Muscle of arm (tissue), 12 donors: Measurements from ENCODE around the gene ERC2. TPM values are rescaled to one million over a fixed set of nuclear protein-coding genes. Genes with fewer than 3 reads are reported as not detected.
"Not testable (repeated sequence)": the region's sequence is repeated elsewhere in the genome, so short reads cannot be mapped to it uniquely, and the experiment has no call there.

Experiments
- DNase-seq: peaks from one replicate; pipeline ENCODE4 v3.0.0-alpha.2; 2013
- polyA plus RNA-seq, 12 donors: library from polyadenylated mRNA; unstranded; fragments of 120-200 nt; gene quantifications; one replicate each; pipeline ENCODE4 v1.2.1, GENCODE V29; 2013; ENCODE audit not compliant: insufficient read length in 12 of 12

ERC2 gene
- polyA plus RNA-seq, 12 donors = 0.87 to 3.0 (median 1.8) TPM; not detected in 2

DNA sequence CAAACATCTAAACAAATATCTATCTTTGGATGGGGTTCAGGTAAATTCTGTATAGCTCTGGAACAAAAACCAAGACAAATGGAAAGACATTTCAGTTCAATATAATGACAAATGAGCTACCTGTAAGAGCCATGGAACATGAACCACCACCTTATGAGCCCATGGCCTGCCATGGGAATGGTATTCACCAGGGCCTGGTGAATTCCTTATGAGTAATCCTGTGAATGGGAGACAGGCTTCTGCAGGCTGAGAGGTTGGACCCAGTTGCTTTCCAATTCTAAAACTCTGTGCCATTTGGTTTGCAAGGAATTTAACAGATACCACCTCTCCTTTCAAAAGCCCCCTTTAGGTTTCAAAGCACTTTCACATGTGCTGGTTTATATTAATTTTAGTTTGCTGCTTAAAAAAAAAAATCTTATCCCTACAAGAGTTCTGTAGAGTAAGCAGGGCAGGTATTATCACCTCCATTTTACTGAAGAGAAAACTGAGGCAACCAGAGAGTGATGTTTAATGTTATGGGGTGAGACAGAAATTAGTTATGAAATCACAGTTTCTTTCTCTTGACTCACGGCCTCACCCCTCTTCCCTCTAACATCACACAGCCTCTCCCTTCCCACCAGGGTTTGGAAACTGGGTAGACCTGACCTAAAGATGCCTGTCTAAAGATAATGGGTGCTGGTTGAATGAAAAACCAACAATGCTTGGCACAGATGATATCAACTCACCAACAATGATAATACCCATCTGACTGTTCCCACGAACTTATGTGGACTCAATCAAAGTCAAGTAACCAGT is 583.6 kb downstream of the ERC2 start:
- DNase-seq = no peak

DNA sequence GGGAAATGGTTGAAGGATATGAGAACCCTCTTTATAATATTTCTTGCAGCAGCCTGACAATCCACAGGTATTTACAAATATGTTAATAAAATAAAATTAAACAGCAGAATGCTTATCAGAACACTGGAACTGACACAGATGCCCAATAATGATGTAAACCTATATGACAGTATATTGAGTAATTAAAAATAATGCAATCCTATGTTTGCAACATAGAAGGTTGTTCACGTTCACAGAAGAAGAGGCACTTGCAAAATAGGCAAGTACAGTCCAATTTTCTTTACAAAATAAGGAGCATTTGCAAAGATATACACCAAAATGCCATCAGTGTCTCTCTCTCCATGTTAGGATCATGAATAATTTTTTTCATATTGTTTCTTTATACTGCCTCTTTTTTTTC is 584.2 kb downstream of the ERC2 start:
- DNase-seq = no peak

DNA sequence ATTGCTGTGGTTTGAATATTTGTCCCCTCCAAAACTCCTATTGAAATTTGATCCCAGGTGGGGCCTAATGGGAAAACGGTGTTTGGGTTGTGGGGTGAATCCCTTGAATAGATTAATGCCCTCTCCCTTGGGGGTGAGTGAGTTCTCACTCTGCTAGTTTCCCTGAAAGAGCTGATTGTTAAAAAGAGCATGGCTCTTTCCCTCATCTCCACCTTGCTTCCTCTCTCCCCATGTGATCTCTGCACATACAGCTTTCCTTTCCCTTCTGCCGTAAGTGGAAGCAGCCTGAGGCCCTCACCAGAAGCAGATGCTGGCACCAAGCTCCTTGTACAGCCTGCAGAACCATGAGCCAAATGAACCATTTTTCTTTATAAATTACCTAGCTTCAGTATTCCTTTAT is 586.3 kb downstream of the ERC2 start:
- no peak for DNase-seq

DNA sequence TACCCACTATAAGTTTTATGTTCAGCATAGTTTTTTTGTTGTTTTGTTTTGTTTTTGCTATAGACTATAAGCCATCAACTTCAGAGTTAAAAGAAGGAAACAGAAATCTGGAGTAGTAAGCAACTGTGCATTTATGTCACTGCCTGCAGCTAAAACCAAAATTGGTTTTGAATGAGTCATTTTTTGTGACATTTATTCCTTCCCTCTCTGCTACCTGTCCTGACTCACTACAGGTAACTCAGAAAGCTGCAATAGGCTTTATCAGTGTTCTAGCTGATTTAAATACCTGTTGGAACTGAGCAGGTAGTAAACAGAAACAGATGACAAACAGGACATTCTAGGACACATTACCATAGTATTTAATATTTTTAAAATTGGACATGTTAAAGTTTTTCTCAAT is 587.9 kb downstream of the ERC2 start:
- DNase-seq = no peak

DNA sequence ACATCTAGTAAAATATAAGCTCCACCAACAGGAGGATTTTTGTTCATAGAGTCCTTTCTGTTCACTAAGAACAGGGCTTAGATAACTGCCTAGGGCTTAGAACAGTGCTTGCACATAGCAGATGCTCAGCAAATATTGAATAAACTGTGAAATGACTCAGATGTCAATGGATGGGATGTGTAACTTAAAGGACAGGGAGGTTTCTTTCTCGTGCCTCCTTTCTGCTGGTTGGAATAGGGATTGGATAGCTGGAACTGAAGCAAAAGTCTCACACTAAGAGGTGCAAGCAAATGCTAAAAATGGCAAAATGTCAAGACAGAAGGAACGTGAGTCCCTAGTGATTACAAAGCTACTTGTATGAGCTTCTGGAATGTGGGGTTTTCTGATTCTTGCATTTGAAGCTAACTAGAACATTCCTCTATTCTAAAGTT is 588.4 kb downstream of the ERC2 start:
- DNase-seq = no peak

DNA sequence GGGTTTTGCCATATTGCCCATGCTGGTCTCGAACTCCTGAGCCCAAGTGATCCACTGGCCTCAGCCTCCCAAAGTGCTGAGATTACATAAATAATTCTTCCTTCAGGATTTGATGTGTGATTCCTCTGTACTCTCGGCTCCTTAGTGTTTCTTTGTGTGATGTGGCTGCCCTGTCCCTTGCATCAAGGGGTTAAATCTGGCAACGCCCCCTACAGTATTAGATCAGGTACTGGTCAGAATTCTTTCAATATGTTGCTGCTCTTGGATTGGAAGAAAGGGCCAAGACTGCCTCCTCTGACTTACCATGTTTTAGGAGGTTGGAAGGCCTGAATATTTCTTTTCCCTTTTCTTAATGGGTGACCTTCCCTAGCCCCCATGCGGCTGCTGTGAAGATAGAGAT is 590.6 kb downstream of the ERC2 start:
- DNase-seq = no peak

DNA sequence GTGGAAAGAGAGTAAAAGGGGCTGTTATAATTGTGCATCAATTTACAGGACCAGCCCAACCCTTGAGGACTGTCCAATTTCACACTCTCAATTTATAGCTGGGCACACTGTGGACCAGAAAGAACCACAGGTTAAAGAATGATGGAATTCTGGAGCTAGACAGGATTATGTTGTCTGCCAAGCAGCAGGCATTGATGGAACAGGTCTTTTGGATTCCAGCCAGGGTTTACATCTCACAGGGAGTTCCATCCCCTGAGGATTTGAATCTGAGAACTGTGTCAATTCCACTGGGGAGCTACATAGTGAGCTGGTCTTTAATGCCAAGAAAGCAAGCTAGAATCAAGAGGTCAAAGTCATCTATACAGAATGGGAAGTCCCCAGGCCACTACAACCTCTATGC is 591.7 kb downstream of the ERC2 start:
- DNase-seq = no peak

DNA sequence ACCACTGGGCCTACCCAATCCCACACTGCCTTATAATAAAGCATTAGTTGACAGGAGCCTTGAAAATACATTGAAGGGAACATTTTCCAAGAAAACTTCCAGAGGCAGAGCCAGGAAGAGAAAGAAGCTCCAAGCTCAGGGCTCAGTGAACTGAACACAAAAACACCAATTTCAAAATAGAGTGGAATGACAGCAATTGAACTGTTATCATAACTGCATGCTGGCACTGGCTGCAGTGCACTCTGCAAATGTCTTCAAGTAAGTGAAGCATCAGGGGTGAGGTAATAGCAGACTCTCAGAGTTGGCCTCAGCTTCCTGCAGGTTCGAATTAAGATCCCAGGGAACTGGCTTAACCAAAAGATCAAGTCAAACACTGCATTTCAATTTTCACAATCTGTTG is 593.2 kb downstream of the ERC2 start:
- DNase-seq = peak; percentile 46

DNA sequence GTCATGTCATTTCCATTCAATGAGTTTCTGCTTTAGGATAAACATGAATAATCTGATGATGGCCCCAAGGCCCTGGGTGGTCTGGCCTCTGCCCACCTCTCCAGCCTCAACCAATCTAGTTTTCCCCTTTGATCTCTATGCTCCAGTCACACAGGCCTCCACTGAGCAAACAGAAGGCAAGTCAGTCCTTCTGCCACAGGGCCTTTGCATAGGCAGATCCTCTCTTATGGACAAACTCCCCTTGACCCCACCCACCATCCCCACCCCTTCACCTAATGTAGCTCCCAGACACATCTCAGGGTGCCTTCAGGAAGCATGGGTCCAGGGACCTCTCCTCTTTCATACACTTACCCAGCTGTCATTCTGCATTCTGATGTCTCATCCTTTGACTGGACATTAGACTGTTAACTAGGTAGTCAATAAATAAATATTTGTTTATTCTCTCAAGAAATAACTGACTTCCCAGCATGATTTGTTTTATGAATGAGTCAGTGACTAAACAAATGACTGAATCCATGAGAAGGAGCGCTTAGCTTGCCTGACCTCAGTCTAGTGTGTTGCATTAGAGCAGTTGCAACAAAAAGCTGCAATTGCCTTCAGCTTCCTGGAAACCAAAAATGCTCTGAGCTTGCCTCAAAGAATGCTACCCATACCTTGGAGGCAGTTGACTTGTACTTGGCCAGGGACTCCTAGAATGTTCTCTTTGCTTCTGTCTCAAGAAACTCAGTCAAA is 594.6 kb downstream of the ERC2 start:
- no peak for DNase-seq

DNA sequence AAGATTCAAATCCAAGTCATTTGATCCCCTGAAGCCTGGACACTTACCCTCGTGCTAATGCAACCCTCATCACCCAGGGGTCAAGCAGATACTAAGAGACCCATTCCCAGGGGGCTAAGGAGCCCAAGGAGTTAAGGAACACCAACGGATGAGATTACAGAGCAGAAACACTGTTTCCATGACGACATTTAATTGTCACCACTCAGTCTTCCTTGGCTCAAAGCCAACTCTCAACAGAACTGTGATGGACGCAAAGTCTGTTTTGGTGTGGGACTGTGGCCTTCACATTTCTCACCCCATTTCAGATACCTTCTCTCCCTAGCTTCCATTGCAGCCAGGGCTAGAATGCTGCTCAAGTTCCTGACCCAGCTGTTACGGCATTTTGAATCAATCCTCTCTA is 597.7 kb downstream of the ERC2 start:
- no peak for DNase-seq

DNA sequence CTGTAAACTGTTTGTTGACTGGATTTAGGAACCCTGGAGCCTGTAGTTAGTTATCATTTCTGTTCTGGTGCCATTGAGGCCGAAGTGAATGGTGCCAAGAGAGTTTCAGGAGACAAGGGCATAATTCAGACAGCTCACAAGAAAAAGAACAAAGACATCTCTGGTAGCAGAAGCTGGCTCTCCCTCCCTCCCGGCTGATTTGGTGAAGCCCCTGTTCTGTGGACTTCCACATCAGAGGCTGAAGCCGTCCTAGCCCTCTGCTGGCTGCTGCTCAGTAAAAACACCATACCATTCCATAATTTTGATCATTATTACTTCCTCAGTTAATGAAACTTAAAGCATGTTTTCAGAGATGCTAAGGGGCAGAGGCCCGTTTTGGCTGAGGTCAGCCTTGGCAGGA is 599.9 kb downstream of the ERC2 start:
- DNase-seq = no peak

DNA sequence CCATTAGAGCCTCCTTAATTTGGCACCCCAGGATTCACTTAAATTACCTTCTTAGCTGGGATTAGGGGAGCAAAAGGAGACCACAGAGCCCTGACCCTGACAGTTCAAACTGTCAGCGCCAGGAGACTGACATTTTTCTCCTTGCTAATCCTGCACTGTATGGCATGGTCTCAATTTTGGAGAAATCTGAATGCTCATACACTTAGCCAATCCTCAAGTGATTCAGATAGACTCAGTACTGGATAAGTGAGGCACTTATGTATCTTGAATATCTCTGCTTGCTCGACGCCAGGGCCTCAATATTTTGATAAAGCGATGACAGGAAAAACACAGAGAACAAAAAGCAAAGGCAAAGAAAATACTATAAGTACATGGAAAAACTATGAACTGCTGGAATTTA is 605.2 kb downstream of the ERC2 start:
- DNase-seq = no peak

DNA sequence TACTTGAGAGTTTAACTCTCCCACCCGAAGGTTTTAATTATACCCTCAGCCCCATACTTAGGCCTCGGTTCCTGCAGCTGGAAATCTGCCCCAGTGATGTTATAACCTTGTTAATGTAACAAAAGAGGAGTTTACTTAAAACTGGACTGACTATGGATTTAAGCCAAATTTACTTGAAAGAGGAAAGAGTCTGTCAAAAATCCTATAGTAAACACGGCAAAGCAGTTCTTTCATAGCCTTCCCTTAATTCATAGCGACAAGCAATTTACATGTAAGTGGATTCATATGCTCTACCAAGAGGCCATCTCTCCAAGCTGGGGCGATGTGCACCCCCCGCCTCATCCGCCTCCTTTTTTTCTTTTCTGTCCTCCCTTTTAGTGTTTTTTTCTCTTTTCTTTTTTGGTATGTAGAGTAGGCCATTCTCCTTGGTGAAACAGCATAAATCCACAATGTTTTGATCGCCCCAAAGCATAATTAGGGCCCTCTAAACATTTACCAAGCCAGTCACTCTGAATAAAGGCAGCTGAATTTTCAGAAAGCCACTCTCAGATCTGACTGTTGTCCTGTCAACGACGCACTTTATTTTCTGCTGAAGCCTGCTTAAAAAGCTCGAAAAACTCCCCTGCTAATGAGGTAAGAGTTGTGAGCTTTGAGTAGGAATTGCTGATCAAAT is 608.1 kb downstream of the ERC2 start:
- no peak for DNase-seq

DNA sequence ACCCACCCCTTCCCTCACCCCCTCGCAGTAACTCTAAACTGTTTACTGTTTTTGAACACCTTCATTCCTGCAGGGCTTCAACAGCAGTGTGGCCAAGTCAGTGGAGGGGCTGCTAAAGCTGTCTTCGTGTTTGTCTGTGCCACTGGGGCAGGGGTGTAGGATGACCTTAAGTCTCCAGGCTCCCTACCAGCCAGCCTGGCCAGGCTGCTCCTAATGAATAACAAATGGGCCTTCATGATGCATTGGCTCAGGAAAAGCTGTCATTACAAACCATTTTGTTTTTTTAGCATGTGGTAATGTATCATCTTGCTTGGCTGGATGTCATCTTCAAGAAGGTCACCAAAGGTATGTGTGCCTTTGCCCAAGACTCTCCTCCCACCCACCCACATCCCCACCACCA is 609.0 kb downstream of the ERC2 start:
- no peak for DNase-seq

DNA sequence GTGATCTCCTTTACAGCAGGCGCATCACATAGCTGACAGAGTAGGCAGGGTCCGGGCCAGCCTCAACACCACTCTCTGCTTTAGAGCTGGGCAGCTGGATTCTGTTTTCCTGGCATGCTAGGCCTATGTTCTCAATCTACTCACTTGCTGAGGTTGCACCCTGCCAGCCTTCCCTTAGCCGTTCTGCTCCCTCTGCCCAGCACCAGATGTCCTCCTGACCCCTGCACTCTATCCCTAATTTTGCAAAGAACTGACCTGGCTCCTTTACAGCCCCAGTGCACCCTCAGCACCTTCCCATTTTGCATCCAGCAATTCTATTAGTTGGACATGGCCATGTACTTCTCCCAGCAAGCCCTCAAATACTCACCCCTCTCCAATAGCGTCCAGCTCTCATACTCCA is 609.5 kb downstream of the ERC2 start:
- no peak for DNase-seq

DNA sequence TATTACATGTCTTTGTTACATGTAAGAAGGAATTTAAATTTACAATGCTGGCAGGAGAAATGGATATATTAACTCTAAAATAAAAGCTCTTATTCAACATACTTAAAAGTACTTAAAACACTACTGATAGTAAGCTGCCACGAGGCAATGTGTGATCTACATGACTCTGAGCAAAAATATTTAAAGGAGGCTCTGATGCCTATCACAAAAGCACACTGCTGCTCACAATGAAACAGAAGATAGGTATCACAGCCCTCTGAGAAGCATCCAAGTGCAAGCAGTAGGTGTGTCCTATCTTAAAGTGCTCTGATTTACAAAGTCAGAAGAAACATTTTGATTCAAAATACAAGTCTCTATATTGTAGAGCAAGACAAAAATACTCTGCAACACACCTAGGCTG is 610.0 kb downstream of the ERC2 start:
- DNase-seq = no peak

DNA sequence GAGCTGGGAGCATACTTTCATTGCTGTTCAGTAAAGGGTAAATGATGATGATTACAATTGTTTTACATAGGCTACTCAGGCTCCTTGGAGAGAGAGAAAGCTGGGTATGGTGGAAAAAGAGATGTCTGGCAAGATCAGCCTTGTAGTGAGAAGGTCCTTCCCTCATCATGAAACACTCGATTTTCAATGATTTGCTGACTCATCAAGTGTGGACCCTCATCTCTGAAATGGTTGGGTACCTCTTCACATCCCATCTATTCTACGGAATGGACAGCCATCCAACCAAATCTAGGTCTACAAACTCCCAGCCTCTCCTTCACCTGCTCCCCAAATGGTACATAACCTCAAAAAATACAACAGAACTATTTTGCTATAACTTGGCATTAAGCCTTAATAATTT is 610.6 kb downstream of the ERC2 start:
- DNase-seq = no peak

DNA sequence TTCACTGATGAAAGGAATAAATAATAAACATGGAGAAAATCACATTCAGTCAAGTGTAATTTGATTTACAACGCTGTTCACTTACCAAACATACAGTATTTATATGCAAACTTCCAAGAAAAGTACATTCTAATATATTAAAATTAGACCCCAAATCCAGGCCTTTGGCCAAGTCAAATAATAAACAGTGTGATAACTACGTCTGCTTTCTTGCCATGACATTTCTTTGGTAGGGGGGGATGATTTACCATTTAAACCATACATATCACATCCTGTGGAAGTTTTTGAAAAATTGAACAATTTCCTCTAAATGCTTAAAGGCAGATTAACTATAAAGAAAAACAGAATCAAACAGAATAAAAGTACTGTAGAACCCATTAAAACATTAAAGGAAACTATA is 613.0 kb downstream of the ERC2 start:
- no peak for DNase-seq

DNA sequence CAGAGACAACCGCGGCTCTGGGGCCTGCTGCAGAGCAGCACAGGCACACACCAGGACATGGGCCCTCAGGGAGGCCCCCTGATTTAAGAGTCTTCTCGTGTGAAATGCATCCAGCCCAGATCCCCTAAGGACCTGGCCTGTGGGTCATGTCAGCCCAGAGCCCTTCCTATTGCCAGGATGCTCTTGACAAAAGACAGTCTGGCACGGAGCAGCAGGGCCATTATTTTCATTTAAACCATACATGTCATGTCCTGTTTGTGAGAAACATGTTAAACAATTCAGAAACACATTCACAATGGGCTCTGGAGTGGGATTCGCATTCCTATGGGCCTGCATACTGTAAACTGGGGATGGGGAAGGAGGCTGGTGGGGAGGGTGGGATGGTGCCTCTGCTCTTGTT is 613.8 kb downstream of the ERC2 start:
- no peak for DNase-seq

DNA sequence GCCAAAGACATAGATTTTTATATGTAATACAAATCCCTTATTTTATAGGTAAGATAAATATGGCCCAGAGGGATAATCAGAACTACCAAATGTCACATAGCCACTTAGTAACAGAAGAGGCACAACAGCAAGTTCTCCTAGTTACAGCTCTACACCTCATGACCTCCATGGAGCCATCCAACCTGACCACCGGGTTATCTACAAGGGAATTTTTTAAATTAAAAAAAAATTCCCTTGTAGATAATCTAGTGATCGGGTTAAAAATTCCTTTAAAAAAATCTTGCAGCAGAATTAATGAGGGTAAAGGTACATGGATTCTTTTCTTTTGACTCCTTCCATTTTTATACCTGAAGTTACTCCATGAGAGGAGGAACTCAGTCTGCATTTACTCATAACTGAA is 615.9 kb downstream of the ERC2 start:
- DNase-seq = no peak

DNA sequence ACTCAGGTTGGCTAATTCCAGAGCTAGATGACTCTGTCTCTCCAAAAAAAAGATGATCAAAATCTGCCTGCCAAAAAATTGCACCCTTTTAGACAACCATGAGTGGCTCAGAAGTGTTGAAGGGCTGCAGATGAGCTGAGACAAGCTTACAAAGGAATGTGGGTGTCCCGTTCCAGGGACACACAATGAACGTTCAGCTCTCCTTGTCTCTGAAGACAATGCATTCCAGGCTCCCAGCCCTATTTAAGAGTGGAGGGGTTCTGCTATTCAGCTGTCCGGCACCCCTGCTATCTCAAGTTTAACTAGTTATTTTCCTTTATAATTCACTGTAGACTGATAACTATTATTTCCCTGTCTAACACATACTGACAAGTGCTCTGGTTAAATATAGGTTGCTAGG is 626.1 kb downstream of the ERC2 start:
- no peak for DNase-seq

DNA sequence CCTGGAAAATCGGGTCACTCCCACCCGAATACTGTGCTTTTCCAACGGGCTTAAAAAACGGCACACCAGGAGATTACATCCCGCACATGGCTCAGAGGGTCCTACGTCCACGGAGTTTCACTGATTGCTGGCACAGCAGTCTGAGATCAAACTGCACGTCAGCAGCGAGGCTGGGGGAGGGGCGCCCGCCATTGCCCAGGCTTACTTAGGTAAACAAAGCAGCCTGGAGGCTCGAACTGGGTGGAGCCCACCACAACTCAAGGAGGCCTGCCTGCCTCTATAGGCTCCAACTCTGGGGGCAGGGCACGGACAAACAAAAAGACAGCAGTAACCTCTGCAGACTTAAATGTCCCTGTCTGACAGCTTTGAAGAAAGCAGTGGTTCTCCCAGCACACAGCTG is 636.4 kb downstream of the ERC2 start:
- DNase-seq = not testable (repeated sequence)

DNA sequence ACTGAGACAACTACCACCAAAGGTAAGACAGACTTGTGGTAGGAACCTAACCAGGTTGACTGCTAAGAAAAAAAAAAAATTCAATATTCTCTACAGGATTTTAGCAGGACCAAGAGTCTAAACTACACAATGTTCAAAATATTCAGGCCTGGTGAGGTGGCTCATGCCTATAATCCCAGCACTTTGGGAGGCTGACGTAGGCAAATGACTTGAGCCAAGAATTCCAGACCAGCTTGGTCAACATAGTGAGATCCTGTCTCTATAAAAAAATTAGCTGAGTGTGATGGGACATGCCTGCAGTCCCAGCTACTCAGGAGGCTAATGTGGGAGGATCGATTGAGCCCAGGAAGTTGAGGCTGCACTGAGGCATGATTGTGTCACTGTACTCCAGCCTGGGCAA is 639.6 kb downstream of the ERC2 start:
- DNase-seq = no peak
